ENCODE measurements around the gene CDH12.

Gene CDH12

DNA sequence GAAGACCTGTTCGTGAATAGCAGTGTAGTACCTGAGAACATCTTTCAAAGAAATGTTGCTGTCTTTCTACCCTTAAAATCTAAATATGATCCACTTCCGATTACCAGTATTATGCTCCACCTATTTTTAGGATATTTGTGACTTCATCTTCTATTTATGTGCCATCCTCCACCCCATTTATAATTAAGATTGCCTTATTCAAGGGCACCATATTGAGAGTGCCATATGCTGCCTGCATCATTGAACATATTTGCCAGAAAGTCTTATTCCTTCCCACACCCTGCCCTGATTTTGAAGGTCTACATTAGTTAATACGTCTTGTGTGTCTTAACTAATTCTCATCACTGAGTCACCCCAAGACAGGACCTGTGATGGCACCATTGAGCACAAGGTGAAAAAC lies 1076.7 kb downstream of the CDH12 start:
- no peak overlapping the region for H3K4me3 ChIP-seq (ENCODE audit: low read depth, low read length)

DNA sequence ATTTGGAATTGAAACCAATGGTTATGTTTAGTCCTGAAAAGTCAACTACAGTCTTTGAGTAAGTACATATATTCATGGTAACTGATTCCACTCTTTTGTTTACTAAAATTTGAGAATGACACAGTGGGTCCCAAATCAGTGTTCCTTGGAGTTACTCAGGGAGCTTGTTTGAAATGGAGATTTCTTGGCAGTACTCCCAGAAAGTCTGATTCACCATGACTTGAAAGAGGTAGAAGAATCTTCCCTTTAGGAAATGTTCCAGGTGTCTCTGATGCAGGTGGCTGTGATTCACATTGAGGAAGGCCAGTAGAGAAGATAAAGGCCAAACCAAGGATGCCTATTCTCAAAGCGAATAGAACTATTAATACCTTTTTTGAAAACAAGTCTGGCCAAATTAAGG lies 1078.3 kb downstream of the CDH12 start:
- H3K4me3 ChIP-seq (ENCODE audit: low read depth, low read length): no peak overlapping the region

GRCh38 chr5:21774281-21774680 lies 1078.9 kb downstream of the CDH12 start:
- H3K4me3 ChIP-seq (ENCODE audit: low read depth, low read length): no peak overlapping the region

DNA sequence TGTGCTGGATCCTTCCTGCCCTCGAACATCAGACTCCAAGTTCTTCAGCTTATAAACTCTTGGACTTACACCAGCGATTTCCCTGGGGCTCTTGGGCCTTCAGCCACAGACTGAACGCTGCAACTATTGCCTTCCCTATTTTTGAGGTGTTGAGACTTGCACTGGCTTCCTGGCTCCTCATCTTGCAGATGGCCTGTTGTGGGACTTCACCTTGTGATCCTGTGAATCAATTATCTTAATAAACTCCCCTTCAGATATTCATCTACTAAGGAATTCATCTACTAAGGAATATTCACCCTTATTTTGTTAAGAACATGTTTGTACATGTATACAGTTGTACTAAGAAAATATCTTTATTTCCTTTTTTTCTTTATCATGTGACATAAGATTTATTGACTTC lies 1079.7 kb downstream of the CDH12 start:
- no peak overlapping the region for H3K4me3 ChIP-seq (ENCODE audit: low read depth, low read length)

DNA sequence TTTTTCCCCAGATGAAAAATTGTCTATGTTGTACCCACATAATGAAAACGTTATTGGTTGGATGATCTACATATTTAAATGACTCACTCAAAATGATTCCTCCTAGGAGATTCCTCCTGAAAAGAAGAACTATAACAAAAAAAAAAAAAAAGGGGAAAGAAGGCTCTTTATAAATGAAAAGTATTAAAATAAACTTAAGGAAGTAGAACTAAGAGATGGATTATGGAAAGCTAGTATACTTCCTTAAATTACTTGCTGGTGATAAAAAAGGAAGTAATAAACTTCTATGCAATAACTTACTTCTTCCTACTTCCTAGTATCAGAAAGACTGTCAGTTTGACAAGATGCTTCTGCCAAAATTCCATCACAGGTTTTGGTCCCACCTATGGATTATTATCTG lies 1087.7 kb downstream of the CDH12 start:
- H3K4me3 ChIP-seq (ENCODE audit: low read depth, low read length): no peak overlapping the region

GRCh38 chr5:21739096-21739495 lies 1114.0 kb downstream of the CDH12 start:
- no peak overlapping the region for H3K4me3 ChIP-seq (ENCODE audit: low read depth, low read length)

GRCh38 chr5:21723500-21723899 lies 1129.6 kb downstream of the CDH12 start:
- no peak overlapping the region for H3K4me3 ChIP-seq (ENCODE audit: low read depth, low read length)

DNA sequence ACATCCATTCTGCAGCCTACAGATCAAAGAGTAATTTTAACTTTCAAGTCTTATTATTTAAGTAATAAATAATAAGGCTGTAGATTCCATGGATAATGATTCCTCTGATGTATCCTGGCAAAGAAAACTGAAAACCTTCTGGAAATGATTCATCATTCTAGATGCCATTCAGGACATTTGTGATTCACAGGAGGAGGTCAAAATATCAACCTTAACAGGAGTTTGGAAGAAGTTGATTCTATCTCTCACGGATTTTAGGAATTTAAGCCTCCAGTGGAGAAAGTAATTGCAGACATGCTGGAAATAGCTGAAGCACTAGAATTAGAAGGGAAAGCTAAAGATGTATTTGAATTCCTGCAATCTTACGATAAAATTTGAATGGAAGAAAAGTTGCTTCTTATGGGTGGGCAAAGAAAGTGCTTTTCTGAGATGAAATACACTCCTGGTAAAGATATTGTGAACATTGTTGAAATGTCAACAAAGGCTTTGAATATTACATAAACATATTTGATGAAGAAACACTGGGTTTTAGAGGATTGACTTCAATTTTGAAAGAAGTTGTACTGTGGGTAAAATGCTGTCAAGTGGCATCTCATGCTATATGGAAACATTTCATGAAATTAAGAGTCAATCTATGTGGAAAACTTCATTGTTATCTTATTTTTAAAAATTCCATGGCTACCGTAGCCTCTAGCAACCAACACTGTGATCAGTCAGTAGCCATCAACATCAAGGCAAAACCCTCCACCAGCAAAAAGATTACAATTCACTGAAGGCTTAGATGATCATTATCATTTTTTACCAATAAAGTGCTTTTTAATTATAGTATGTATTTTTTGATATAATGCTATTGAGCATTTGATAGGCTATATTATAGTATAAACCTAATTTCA lies 1141.0 kb downstream of the CDH12 start:
- no peak overlapping the region for H3K4me3 ChIP-seq (ENCODE audit: low read depth, low read length)

DNA sequence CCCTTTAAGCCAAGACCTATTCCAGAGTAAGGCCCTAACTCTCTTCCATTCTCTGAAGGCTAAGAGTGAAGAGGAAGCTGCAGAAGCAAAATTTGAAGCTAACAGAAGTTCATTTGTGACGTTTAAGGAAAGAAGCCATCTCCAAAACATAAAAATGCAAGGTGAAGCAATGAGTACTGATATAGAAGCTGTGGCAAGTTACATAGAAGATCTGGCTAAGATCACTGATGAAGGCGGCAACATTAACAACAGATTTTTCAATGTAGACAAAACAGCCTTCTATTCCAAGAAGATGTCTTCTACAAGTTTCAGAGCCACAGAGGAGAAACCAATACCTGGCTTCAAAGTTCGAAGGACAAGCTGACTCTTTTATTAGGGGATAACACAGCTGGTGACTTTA lies 1143.4 kb downstream of the CDH12 start:
- no peak overlapping the region for H3K4me3 ChIP-seq (ENCODE audit: low read depth, low read length)

- H3K4me3 ChIP-seq (ENCODE audit: low read depth, low read length): no peak overlapping the region
These were observed 1148.0 kb downstream of the CDH12 start for GRCh38 chr5:21704974-21705668.

DNA sequence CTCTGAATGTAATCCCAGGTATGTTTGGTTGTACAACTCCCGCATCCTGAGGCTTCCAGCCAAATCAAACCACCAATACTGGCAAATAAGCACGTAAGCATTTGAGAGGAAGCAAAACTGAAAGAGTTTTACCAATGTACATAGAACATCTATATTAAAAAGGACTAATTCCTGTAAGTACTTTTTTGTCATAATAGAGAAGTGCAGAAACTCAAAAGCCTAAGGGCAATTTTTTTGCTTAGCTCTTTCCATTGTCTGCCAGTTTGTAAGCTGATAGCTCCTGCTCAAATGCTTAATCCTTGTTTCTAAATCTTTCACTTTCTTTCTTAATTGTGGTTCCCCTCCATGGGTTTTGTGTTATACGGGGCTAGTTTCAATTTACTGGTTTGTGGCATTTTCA lies 1151.8 kb downstream of the CDH12 start:
- no peak overlapping the region for H3K4me3 ChIP-seq (ENCODE audit: low read depth, low read length)

Data from iPS-11a (cell line).